IMR-90 (cell line): ENCODE data around the gene NARF. TPM values are rescaled to one million over a fixed set of nuclear protein-coding genes. Genes with fewer than 3 reads are reported as not detected.

ENCODE experiments used
- ATAC-seq: fragments of 200-7000 bp; cut with Tn5 transposase; 2 replicates; pipeline ENCODE4 v1.9.1; 2020; ENCODE audit warnings: low read depth, mild to moderate bottlenecking, moderate library complexity
- BruUV-seq: library from RNA; stranded (reverse); fragments of 400-500 nt; replicated peaks from 2 replicates; lab custom pipeline; 2021; lab: Mats Ljungman, UMichigan
- CTCF ChIA-PET: fragments of 300-600 bp; formaldehyde crosslinking; extraction: SDS; loops from one replicate; lab custom pipeline; 2021; ENCODE audit warnings: antibody characterized with exemption; lab: Yijun Ruan, JAX
- POLR2A ChIA-PET: fragments of 300-600 bp; sonication (Branson Sonifier 250); formaldehyde crosslinking; loops from one replicate; lab custom pipeline; 2022; ENCODE audit warnings: antibody characterized with exemption; ENCODE audit not compliant: unreplicated experiment; lab: Charles Lee
- DNase-seq: peaks from one replicate; pipeline ENCODE4 v3.0.0; 2013
- H2AFZ ChIP-seq: replicated peaks from 2 replicates; pipeline ENCODE3; 2013; ENCODE audit warnings: low read length, mild to moderate bottlenecking; ENCODE audit not compliant: poor library complexity
- H2AK5ac ChIP-seq: 2 replicates; pipeline ENCODE4 v1.6.1; 2013; ENCODE audit warnings: low read depth, low read length, inconsistent platforms
- H2AK9ac ChIP-seq: replicated peaks from 2 replicates; pipeline ENCODE3; 2013; ENCODE audit warnings: mild to moderate bottlenecking, low read depth, low read length, moderate library complexity; ENCODE audit not compliant: poor library complexity
- H2BK120ac ChIP-seq: 2 replicates; pipeline ENCODE4 v1.6.1; 2013; ENCODE audit warnings: low read depth, low read length, inconsistent platforms
- H2BK15ac ChIP-seq: 3 replicates; pipeline ENCODE4 v1.6.1; 2013; ENCODE audit warnings: low read depth, low read length, inconsistent platforms
- H2BK20ac ChIP-seq: 2 replicates; pipeline ENCODE4 v1.6.1; 2013; ENCODE audit warnings: low read depth, mild to moderate bottlenecking, inconsistent platforms, low read length, moderate library complexity
- H2BK5ac ChIP-seq: 2 replicates; pipeline ENCODE4 v1.6.1; 2013; ENCODE audit warnings: mild to moderate bottlenecking, low read depth, low read length, inconsistent platforms; ENCODE audit not compliant: poor library complexity, severe bottlenecking
- H3K14ac ChIP-seq: replicated peaks from 2 replicates; pipeline ENCODE4 v1.6.1; 2013; ENCODE audit warnings: low read depth, low read length, inconsistent platforms
- H3K18ac ChIP-seq: 2 replicates; pipeline ENCODE4 v1.6.1; 2013; ENCODE audit warnings: low read depth, low read length, control low read depth
- H3K23ac ChIP-seq: 2 replicates; pipeline ENCODE4 v1.6.1; 2013; ENCODE audit warnings: low read depth, low read length, inconsistent platforms
- H3K27ac ChIP-seq: 2 replicates; pipeline ENCODE4 v1.5.1; 2013; ENCODE audit warnings: mild to moderate bottlenecking, control low read depth, low read length; ENCODE audit not compliant: insufficient read depth
- H3K27me3 ChIP-seq: 2 replicates; pipeline ENCODE4 v1.6.1; 2013; ENCODE audit warnings: low read length; ENCODE audit not compliant: control insufficient read depth, insufficient read depth
- H3K36me3 ChIP-seq: 2 replicates; pipeline ENCODE4 v1.6.1; 2013; ENCODE audit warnings: low read length, mixed read lengths; ENCODE audit not compliant: control insufficient read depth, insufficient read depth
- H3K4ac ChIP-seq: 2 replicates; pipeline ENCODE4 v1.6.1; 2013; ENCODE audit warnings: low read depth, low read length, inconsistent platforms
- H3K4me1 ChIP-seq: 2 replicates; pipeline ENCODE4 v1.6.1; 2013; ENCODE audit warnings: low read length, mixed read lengths; ENCODE audit not compliant: control insufficient read depth, insufficient read depth
- H3K4me2 ChIP-seq: 2 replicates; pipeline ENCODE4 v1.6.1; 2013; ENCODE audit warnings: low read depth, mild to moderate bottlenecking, control low read depth, low read length, moderate library complexity
- H3K4me3 ChIP-seq: 2 replicates; pipeline ENCODE4 v1.5.1; 2013; ENCODE audit warnings: low read depth, mild to moderate bottlenecking, control low read depth, low read length, moderate library complexity; ENCODE audit not compliant: insufficient read depth
- H3K56ac ChIP-seq: 2 replicates; pipeline ENCODE4 v1.6.1; 2013; ENCODE audit warnings: low read length, inconsistent platforms; ENCODE audit not compliant: insufficient read depth; ENCODE audit errors: extremely low read depth
- H3K79me1 ChIP-seq, 2 experiments: 2 replicates each; pipeline ENCODE4 v1.6.1; 2013; ENCODE audit warnings: low read length in 2 of 2, inconsistent platforms in 1 of 2, low read depth in 1 of 2
- H3K9ac ChIP-seq: 2 replicates; pipeline ENCODE4 v1.6.1; 2013; ENCODE audit warnings: low read depth, low read length, control low read depth
- H3K9me1 ChIP-seq: 2 replicates; pipeline ENCODE4 v1.6.1; 2013; ENCODE audit warnings: low read length, inconsistent platforms; ENCODE audit not compliant: insufficient read depth
- H3K9me3 ChIP-seq: 2 replicates; pipeline ENCODE4 v1.6.1; 2013; ENCODE audit warnings: low read length; ENCODE audit not compliant: control insufficient read depth, insufficient read depth
- H4K20me1 ChIP-seq: 2 replicates; pipeline ENCODE4 v1.6.1; 2013; ENCODE audit warnings: low read length, inconsistent platforms; ENCODE audit not compliant: insufficient read depth
- H4K5ac ChIP-seq: 2 replicates; pipeline ENCODE4 v1.6.1; 2013; ENCODE audit warnings: mild to moderate bottlenecking, low read depth, low read length, control low read depth
- H4K8ac ChIP-seq, 2 experiments: 2 replicates each; pipeline ENCODE4 v1.6.1; 2013; ENCODE audit warnings: low read depth in 2 of 2, low read length in 2 of 2, control low read depth in 1 of 2, inconsistent platforms in 1 of 2
- H4K91ac ChIP-seq: 2 replicates; pipeline ENCODE4 v1.6.1; 2013; ENCODE audit warnings: low read depth, low read length, inconsistent platforms; ENCODE audit not compliant: insufficient read depth
- BHLHE40 ChIP-seq: fragments of 150-350 bp; IDR thresholded peaks from 2 replicates; pipeline ENCODE4 v1.6.1; 2016; ENCODE audit warnings: mild to moderate bottlenecking, low read depth, low read length
- CEBPB ChIP-seq: IDR thresholded peaks from 2 replicates; pipeline ENCODE4 v1.6.1; 2012; ENCODE audit warnings: low read depth, low read length, improper control_type of control experiment
- FOS ChIP-seq: fragments of 150-350 bp; IDR thresholded peaks from 2 replicates; pipeline ENCODE4 v1.6.1; 2016; ENCODE audit warnings: low read depth, low read length
- MAZ ChIP-seq: IDR thresholded peaks from 2 replicates; pipeline ENCODE4 v1.6.1; 2012; ENCODE audit warnings: low read depth, mild to moderate bottlenecking, low read length, improper control_type of control experiment, moderate library complexity, borderline replicate concordance
- MXI1 ChIP-seq: IDR thresholded peaks from 2 replicates; pipeline ENCODE4 v1.6.1; 2012; ENCODE audit warnings: low read depth, mild to moderate bottlenecking, low read length, moderate library complexity, borderline replicate concordance
- NFE2L2 ChIP-seq: fragments of 150-350 bp; IDR thresholded peaks from 2 replicates; pipeline ENCODE4 v1.6.1; 2016; ENCODE audit warnings: low read depth, mild to moderate bottlenecking, low read length
- POLR2A ChIP-seq: IDR thresholded peaks from 2 replicates; pipeline ENCODE4 v1.6.1; 2012; ENCODE audit warnings: mild to moderate bottlenecking, low read depth, low read length
- RAD21 ChIP-seq: IDR thresholded peaks from 2 replicates; pipeline ENCODE4 v1.6.1; 2012; ENCODE audit warnings: low read length, improper control_type of control experiment
- RCOR1 ChIP-seq: IDR thresholded peaks from 2 replicates; pipeline ENCODE4 v1.6.1; 2012; ENCODE audit warnings: mild to moderate bottlenecking, low read length, improper control_type of control experiment; ENCODE audit not compliant: insufficient replicate concordance
- SMC3 ChIP-seq: fragments of 150-350 bp; IDR thresholded peaks from 2 replicates; pipeline ENCODE4 v1.6.1; 2016; ENCODE audit warnings: low read depth, mild to moderate bottlenecking, antibody characterized with exemption, low read length, moderate library complexity
- USF2 ChIP-seq: fragments of 150-350 bp; IDR thresholded peaks from 2 replicates; pipeline ENCODE4 v1.6.1; 2017; ENCODE audit warnings: mild to moderate bottlenecking, antibody characterized with exemption, low read length, low read depth
- WGBS, 2 experiments: methylation state at CpG; one replicate each; pipeline versions ENCODE4 v1.1.5 to v1.1.7; 2013; ENCODE audit warnings: missing lambda C conversion rate in 2 of 2; ENCODE audit not compliant: insufficient read length in 1 of 2; ENCODE audit errors: extremely low coverage in 2 of 2; 5-methylcytosine and 5-hydroxymethylcytosine counted together
- dilution Hi-C: fragments of 300-500 bp; cut with HindIII; formaldehyde crosslinking; loops from one replicate; pipeline ENCODE4 v1.14.3; 2018; ENCODE audit warnings: low sequenced_read_pairs; ENCODE audit not compliant: unreplicated experiment
- in situ Hi-C: fragments of 300-500 bp; cut with MboI; formaldehyde crosslinking; loops from 3 replicates; pipeline ENCODE4 v1.14.3; 2019; ENCODE audit warnings: low sequenced_read_pairs, inconsistent platforms, mixed read lengths
- intact Hi-C: fragments of 100-400 bp; cut with micrococcal nuclease; formaldehyde crosslinking; loops from 2 replicates; pipeline ENCODE4 v1.10.0; 2022
- polyA plus RNA-seq, 3 experiments: library from polyadenylated mRNA; depleted of rRNA; stranded (reverse); fragments of >200 nt; gene quantifications; 2 replicates each; pipeline ENCODE4 v1.2.3, GENCODE V29; 2012; ENCODE audit warnings: low replicate concordance in 1 of 3
- total RNA-seq: library from RNA; depleted of rRNA; stranded (reverse); fragments of >200 nt; gene quantifications from 2 replicates; pipeline ENCODE4 v1.2.3, GENCODE V29; 2012
- TF ChIP-seq, protein P1 (sequence below): fragments of 150-350 bp; IDR thresholded peaks from 2 replicates; pipeline ENCODE4 v1.6.1; 2016; ENCODE audit warnings: low read depth, mild to moderate bottlenecking, low read length, moderate library complexity, borderline replicate concordance

NARF gene
- total and polyA plus RNA-seq, 2 of the 4 experiments (the other 2 are of a cell fraction) = 83.7 to 94.8 TPM

DNA sequence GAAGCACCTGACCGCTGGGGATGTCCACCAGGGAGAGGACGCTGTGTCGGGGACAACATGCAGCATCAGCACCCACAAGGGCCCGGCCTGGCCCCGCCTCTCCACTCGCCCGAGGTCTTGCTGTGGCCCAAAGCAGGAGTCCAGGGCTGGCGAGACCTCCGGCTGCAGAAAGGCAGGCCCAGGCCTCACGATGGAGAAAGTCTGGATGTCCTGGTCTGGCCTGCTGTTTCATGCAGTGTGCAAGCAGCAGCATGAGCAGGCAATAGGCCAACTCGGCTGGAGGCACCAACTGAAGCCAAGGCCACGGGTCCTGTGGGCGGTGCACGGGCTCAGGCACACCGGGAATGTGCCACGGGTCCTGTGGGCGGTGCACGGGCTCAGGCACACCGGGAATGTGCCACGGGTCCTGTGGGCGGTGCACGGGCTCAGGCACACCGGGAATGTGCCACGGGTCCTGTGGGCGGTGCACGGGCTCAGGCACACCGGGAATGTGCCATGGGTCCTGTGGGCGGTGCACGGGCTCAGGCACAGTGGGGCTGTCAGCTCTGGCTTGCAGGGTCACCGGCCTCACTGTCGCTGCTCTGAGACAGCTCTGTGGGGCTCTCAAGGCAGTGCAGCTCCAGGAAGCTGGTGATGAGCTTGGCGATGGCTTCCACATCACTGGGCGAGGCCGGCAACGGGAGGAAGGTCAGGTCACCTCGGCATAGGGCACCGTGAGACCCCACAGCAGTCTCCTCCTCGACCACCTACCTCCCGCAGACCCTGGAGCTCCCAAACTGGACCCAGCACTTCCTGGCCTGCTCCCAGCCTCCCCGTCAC is 14.9 kb upstream of the NARF start:
- no peak overlapping the region for H3K4ac ChIP-seq
- H2BK120ac ChIP-seq = no peak overlapping the region
- no peak overlapping the region for H3K27ac ChIP-seq
- ChIA-PET CTCF (no interaction called here), POLR2A (no interaction called here)
- no peak overlapping the region for H2BK20ac ChIP-seq
- no peak overlapping the region for H2AFZ ChIP-seq
- H3K56ac ChIP-seq = no peak overlapping the region
- 91% methylated on average over 11 of the region's 40 CpGs; no CpG with 5 or more reads in 1 of the 2 experiments for WGBS, 2 experiments
- TF ChIP-seq CEBPB (no peak), MAZ (no peak), NFE2L2 (no peak), POLR2A (no peak), RCOR1 (no peak), MXI1 (no peak), BHLHE40 (no peak), USF2 (no peak), SMC3 (no peak), RAD21 (no peak), FOS (no peak)
- TF ChIP-seq, protein P1, sequence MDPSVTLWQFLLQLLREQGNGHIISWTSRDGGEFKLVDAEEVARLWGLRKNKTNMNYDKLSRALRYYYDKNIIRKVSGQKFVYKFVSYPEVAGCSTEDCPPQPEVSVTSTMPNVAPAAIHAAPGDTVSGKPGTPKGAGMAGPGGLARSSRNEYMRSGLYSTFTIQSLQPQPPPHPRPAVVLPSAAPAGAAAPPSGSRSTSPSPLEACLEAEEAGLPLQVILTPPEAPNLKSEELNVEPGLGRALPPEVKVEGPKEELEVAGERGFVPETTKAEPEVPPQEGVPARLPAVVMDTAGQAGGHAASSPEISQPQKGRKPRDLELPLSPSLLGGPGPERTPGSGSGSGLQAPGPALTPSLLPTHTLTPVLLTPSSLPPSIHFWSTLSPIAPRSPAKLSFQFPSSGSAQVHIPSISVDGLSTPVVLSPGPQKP = no peak
- no peaks in the 10 kb centered on the region; the same call in 1 of the 2 replicates for H3K4me1 ChIP-seq
- no peak overlapping the region for H4K91ac ChIP-seq
- H4K8ac ChIP-seq = no peak overlapping the region
- no TSS peak for BruUV-seq
- H2AK5ac ChIP-seq = no peak overlapping the region
- DNase-seq (no peak), ATAC-seq (no peak)
- no peaks in the 10 kb centered on the region for H3K27me3 ChIP-seq
- peaks cover 18% of the 10 kb centered on the region for H4K20me1 ChIP-seq
- peaks cover 7 to 25% of the 10 kb centered on the region in 2 experiments for H3K79me1 ChIP-seq
- H3K18ac ChIP-seq = no peak overlapping the region
- peaks cover 43% of the 10 kb centered on the region for H3K36me3 ChIP-seq
- no peak overlapping the region for H3K4me2 ChIP-seq
- no peak overlapping the region for H3K4me3 ChIP-seq
- dilution Hi-C loops = no loop called here
- intact Hi-C loops = no loop called here
- in situ Hi-C loops = no loop called here
- no peak overlapping the region for H4K5ac ChIP-seq
- no peaks in the 10 kb centered on the region for H3K9me3 ChIP-seq
- H3K14ac ChIP-seq = no peak overlapping the region
- H3K9ac ChIP-seq = no peak overlapping the region
- H2AK9ac ChIP-seq = no peak overlapping the region
- H2BK15ac ChIP-seq = no peak overlapping the region
- no peak overlapping the region for H3K23ac ChIP-seq
- peaks cover 3% of the 10 kb centered on the region; the same call in 1 of the 2 replicates for H3K9me1 ChIP-seq
- no peak overlapping the region for H2BK5ac ChIP-seq
